ENCODE results near the gene AZIN2. TPM values are rescaled to one million over a fixed set of nuclear protein-coding genes. Genes with fewer than 3 reads are reported as not detected.

Gene AZIN2
- total RNA-seq, 1 donor from 2014 or later: 7.0 TPM

DNA sequence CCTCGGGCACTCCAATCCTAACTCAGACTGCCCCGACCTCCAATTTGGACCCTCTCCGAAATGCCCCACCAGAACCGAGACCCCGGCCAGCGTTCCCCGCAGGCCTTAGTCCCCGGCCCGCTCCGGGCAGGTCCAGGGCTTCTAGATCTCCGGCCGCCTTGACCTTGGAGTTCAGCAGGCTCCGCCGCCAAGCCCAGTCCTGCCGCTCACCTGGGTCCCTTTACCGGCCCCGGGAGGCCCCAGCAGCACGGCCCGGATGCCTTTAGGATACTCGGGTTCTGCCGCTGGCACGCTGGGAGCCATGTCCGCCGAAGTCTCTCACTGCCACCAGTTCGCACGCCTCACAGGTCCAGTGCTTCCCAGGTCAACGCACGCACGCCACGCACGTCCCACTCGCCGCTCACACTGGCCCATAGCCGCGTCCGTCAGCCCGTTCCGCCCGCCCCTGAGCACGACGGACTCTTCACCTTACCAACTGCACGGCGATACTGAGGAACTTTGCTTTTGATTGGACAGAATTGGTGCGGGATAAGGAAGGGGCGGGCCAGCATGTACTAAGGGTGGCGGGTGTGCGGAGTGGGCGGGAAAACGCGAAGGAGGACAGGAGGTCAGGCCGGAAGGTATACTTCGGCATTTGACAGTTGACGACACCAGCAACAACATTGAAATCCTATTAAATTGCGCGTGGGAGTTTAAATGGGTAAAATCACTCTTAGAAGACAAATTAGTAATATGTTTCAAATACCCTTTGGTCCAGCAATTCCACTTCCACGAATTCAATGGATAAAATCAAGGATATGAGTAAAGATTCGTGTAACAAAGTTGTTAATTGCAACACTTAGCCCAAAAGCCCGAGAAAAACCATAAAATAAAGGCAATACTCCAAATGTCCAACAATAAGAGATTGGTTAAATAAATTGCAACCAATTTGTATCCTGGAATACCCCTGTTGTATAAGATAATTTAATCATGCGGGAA lies 44.1 kb upstream of the AZIN2 start, which contains the start of gene AK2:
Gene AK2, minus strand, starts transcription at position 358 of the 978 bp plus-strand sequence. Its CDS starts 55 bp downstream, at position 303.
- peak; percentile 94 for DNase-seq
- peaks cover 6% of the 10 kb centered on the region for H3K4me1 Mint-ChIP-seq (ENCODE audit: low read depth, unreplicated experiment)
- peaks cover 3% of the 10 kb centered on the region for H3K27me3 Mint-ChIP-seq (ENCODE audit: unreplicated experiment)
- no peak within 1 kb of the TSS for H3K27ac Mint-ChIP-seq (ENCODE audit: unreplicated experiment)
- TF ChIP-seq, protein P1, sequence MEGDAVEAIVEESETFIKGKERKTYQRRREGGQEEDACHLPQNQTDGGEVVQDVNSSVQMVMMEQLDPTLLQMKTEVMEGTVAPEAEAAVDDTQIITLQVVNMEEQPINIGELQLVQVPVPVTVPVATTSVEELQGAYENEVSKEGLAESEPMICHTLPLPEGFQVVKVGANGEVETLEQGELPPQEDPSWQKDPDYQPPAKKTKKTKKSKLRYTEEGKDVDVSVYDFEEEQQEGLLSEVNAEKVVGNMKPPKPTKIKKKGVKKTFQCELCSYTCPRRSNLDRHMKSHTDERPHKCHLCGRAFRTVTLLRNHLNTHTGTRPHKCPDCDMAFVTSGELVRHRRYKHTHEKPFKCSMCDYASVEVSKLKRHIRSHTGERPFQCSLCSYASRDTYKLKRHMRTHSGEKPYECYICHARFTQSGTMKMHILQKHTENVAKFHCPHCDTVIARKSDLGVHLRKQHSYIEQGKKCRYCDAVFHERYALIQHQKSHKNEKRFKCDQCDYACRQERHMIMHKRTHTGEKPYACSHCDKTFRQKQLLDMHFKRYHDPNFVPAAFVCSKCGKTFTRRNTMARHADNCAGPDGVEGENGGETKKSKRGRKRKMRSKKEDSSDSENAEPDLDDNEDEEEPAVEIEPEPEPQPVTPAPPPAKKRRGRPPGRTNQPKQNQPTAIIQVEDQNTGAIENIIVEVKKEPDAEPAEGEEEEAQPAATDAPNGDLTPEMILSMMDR (IDR thresholded peaks at IDR 0.05; ENCODE audit: partially characterized antibody, unreplicated experiment): no peak
- peaks cover 1% of the 10 kb centered on the region for H3K9me3 Mint-ChIP-seq (ENCODE audit: unreplicated experiment)
- peak within 1 kb of the TSS; percentile 92 for H3K4me3 Mint-ChIP-seq (ENCODE audit: unreplicated experiment)
- H3K36me3 Mint-ChIP-seq (ENCODE audit: unreplicated experiment): no peaks in the 10 kb centered on the region

DNA sequence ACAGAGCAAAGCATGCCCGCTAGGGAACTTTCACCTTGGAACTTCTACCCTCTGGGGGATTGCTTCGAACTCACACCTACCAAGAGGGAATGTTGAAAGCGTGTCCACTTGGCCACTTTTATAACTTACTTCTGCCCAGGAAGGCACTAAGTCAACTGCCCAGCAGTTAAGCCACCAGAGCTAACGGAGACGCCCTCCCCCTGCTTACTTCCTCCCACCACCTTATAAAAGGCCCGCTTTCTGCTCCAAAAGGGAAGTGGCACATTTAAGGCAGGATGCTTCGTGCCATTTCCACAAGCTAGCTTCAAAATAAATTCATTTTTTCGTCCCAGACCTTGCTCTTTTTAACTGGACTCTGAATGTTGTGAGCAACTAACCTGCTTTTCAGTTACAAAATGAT lies 41.1 kb upstream of the AZIN2 start:
- H3K27ac Mint-ChIP-seq (ENCODE audit: unreplicated experiment): no peak overlapping the region

DNA sequence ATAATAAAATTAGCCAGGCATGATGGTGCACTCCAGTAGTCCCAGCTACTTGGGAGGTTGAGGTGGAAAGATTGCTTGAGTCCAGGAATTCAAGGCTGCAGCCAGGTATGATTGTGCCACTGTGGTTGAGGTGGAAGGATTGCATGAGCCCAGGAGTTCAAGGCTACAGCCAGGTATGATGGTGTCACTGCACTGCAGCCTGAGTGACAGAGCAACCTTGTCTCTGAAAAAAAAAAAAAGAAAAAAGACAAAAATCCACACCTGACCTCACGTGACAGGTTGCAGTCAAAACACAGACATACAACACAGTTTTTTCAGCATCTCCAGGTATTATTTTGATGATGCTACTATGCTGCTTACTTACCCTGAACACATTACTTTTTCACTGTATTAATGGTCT lies 39.9 kb upstream of the AZIN2 start:
- TF ChIP-seq, protein P1 (IDR thresholded peaks at IDR 0.05; ENCODE audit: partially characterized antibody, unreplicated experiment): no peak
- H3K4me1 Mint-ChIP-seq (ENCODE audit: low read depth, unreplicated experiment): peaks cover 5% of the 10 kb centered on the region
- peaks cover 1% of the 10 kb centered on the region for H3K9me3 Mint-ChIP-seq (ENCODE audit: unreplicated experiment)
- H3K27me3 Mint-ChIP-seq (ENCODE audit: unreplicated experiment): peaks cover 3% of the 10 kb centered on the region
- no peaks in the 10 kb centered on the region for H3K36me3 Mint-ChIP-seq (ENCODE audit: unreplicated experiment)
- no peak overlapping the region for H3K4me3 Mint-ChIP-seq (ENCODE audit: unreplicated experiment)
- no peak overlapping the region for H3K27ac Mint-ChIP-seq (ENCODE audit: unreplicated experiment)
- no peak for DNase-seq

More for the DNA sequence above, 41.1 kb upstream of the AZIN2 start:
- DNase-seq: no peak
- no peak overlapping the region for H3K4me3 Mint-ChIP-seq (ENCODE audit: unreplicated experiment)
- peaks cover 6% of the 10 kb centered on the region for H3K4me1 Mint-ChIP-seq (ENCODE audit: low read depth, unreplicated experiment)
- peaks cover 3% of the 10 kb centered on the region for H3K27me3 Mint-ChIP-seq (ENCODE audit: unreplicated experiment)
- peaks cover 1% of the 10 kb centered on the region for H3K9me3 Mint-ChIP-seq (ENCODE audit: unreplicated experiment)
- no peaks in the 10 kb centered on the region for H3K36me3 Mint-ChIP-seq (ENCODE audit: unreplicated experiment)
- TF ChIP-seq, protein P1 (IDR thresholded peaks at IDR 0.05; ENCODE audit: partially characterized antibody, unreplicated experiment): no peak

DNA sequence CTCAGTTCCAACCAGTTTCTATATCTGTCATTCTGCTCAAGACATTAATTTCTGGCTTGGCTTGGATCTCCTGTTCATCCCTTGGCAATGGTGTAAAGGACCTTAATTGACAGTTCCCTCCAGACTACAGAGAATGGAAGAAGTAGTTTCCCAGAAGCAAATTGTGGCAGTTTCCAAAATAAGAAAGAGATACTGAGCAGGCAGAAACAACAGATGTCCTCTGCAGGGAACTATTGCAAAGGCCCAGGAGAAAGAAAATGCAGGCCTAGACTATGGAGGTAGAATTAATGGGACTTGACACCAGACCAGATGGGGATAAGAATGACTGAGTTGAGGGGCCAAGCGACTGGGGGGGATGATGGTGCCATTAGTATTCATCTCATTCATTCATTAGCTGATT lies 38.1 kb upstream of the AZIN2 start:
- no peak overlapping the region for H3K4me3 Mint-ChIP-seq (ENCODE audit: unreplicated experiment)
- no peaks in the 10 kb centered on the region for H3K27me3 Mint-ChIP-seq (ENCODE audit: unreplicated experiment)
- H3K27ac Mint-ChIP-seq (ENCODE audit: unreplicated experiment): no peak overlapping the region
- no peak for DNase-seq
- H3K36me3 Mint-ChIP-seq (ENCODE audit: unreplicated experiment): no peaks in the 10 kb centered on the region
- H3K4me1 Mint-ChIP-seq (ENCODE audit: low read depth, unreplicated experiment): no peaks in the 10 kb centered on the region
- TF ChIP-seq, protein P1 (IDR thresholded peaks at IDR 0.05; ENCODE audit: partially characterized antibody, unreplicated experiment): no peak
- no peaks in the 10 kb centered on the region for H3K9me3 Mint-ChIP-seq (ENCODE audit: unreplicated experiment)
